Duodenal mucosa (tissue), 2 donors: ENCODE measurements around the gene MAP3K10.

Source experiments
- H3K27ac ChIP-seq: one replicate; pipeline ENCODE4 v1.7.0; 2013; ENCODE audit warnings: low read depth, low read length
- H3K27me3 ChIP-seq, 2 donors: one replicate each; pipeline ENCODE4 v1.7.0; 2013; ENCODE audit warnings: low read length in 2 of 2, control low read depth in 1 of 2; ENCODE audit not compliant: insufficient read depth in 2 of 2, control insufficient read depth in 1 of 2
- H3K36me3 ChIP-seq, 2 donors: one replicate each; pipeline ENCODE4 v1.7.0; 2013; ENCODE audit warnings: low read length in 2 of 2, control low read depth in 1 of 2; ENCODE audit not compliant: insufficient read depth in 2 of 2, control insufficient read depth in 1 of 2
- H3K4me1 ChIP-seq, 2 donors: one replicate each; pipeline ENCODE4 v1.7.0; 2013; ENCODE audit warnings: low read length in 2 of 2, control low read depth in 1 of 2; ENCODE audit not compliant: insufficient read depth in 2 of 2, control insufficient read depth in 1 of 2
- H3K4me3 ChIP-seq, 2 donors: one replicate each; pipeline ENCODE4 v1.7.0; 2013; ENCODE audit warnings: low read length in 2 of 2, low read depth in 1 of 2
- H3K9ac ChIP-seq, 2 donors: one replicate each; pipeline ENCODE4 v1.7.0; 2013; ENCODE audit warnings: low read length in 2 of 2, low read depth in 1 of 2
- H3K9me3 ChIP-seq, 2 donors: one replicate each; pipeline ENCODE4 v1.7.0; 2013; ENCODE audit warnings: low read length in 2 of 2, control low read depth in 1 of 2; ENCODE audit not compliant: control insufficient read depth in 1 of 2

MAP3K10 gene

DNA sequence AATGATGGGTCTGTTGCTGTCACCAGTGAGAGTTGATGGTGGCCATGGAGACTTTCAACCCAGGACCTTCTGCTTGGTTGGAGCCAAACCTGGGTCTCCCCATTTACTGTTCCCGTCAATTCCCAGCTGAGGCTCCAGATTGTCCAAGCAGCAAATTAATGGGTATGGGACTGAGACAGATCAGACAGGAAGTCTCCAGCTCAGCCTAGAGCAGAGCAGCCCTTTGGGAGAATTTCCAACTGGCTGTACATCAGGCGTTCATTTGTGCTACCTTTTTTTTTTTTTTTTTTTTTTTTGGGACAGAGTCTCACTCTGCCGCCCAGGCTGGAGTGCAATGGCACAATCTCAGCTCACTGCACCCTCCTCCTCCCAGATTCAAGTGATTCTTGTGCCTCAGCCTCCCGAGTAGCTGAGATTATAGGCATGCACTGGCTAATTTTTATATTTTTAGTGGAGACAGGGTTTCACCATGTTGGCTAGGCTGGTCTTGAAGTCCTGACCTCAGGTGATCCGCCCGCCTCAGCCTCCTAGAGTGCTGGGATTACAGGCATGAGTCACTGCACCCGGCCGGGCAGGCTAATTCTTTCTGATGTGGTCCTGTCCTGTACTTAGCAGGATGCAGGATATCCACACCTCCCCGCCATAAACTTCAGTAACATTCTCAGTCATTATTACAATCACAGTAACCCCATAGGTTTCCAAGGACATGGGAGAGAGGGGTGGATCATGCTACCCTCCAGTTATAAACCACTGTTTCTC lies 9.3 kb downstream of the MAP3K10 start:
- H3K4me1 ChIP-seq: no peaks in the 10 kb centered on the region
- no peak overlapping the region for H3K27ac ChIP-seq
- peaks cover 0 to 20% of the 10 kb centered on the region in 2 donors for H3K36me3 ChIP-seq
- H3K9ac ChIP-seq: no peak overlapping the region
- H3K9me3 ChIP-seq: no peaks in the 10 kb centered on the region
- H3K4me3 ChIP-seq: no peak overlapping the region
- H3K27me3 ChIP-seq: no peaks in the 10 kb centered on the region

- Histone ChIP-seq H3K27ac (no peak overlapping the region), H3K4me3 (no peak overlapping the region), H3K4me1 (no peaks in the 10 kb centered on the region), H3K9me3 (no peaks in the 10 kb centered on the region), H3K9ac (no peak overlapping the region), H3K27me3 (no peaks in the 10 kb centered on the region), H3K36me3 (peaks cover 0 to 23% of the 10 kb centered on the region in 2 donors)
These were observed 13.2 kb downstream of the MAP3K10 start for GRCh38 chr19:40204381-40204780.

- Histone ChIP-seq H3K4me1 (no peaks in the 10 kb centered on the region), H3K36me3 (peaks cover 4 to 26% of the 10 kb centered on the region in 2 donors), H3K27ac (no peak overlapping the region), H3K9ac (no peak overlapping the region), H3K27me3 (no peaks in the 10 kb centered on the region), H3K9me3 (no peaks in the 10 kb centered on the region), H3K4me3 (no peak overlapping the region)
These were observed 14.5 kb downstream of the MAP3K10 start for GRCh38 chr19:40205760-40206159.

DNA sequence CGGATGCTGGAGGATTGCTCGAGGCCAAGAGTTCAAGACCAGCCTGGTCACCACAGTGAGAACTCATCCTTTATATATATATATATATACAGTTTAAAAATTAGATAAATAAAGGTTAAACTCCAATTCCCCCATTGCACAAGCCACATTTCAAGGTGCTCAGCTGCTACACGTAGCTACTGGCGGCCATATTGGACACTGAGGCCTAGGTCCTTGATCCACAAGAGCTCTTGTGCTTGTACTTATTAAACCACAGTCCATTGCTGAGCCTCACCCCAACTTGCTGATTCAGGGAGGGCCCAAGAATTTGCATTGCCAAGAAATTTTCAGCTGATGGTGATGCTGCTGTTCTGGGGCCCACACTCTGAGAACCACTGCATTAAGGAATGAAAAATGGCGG lies 17.4 kb downstream of the MAP3K10 start:
- Histone ChIP-seq H3K36me3 (peaks cover 6 to 25% of the 10 kb centered on the region in 2 donors), H3K27me3 (no peaks in the 10 kb centered on the region), H3K9me3 (no peaks in the 10 kb centered on the region), H3K4me1 (no peaks in the 10 kb centered on the region), H3K9ac (no peak overlapping the region), H3K27ac (no peak overlapping the region), H3K4me3 (no peak overlapping the region)

GRCh38 chr19:40210889-40211288 lies 19.7 kb downstream of the MAP3K10 start:
- Histone ChIP-seq H3K36me3 (peaks cover 6 to 9% of the 10 kb centered on the region in 2 donors), H3K4me3 (no peak overlapping the region), H3K9ac (no peak overlapping the region)

GRCh38 chr19:40213251-40213829 lies 22.1 kb downstream of the MAP3K10 start:
- H3K27me3 ChIP-seq: peaks cover 21 to 22% of the 10 kb centered on the region in 2 donors
- no peak overlapping the region for H3K4me3 ChIP-seq

More at GRCh38 chr19:40210889-40211288, 19.7 kb downstream of the MAP3K10 start:
- H3K27me3 ChIP-seq: peaks cover 1% of the 10 kb centered on the region in 2 donors
- no peak overlapping the region for H3K27ac ChIP-seq
- no peaks in the 10 kb centered on the region for H3K4me1 ChIP-seq
- no peaks in the 10 kb centered on the region for H3K9me3 ChIP-seq

GRCh38 chr19:40213882-40214570 lies 22.8 kb downstream of the MAP3K10 start:
- Histone ChIP-seq H3K36me3 (peaks cover 6 to 9% of the 10 kb centered on the region in 2 donors), H3K27me3 (peaks cover 25% of the 10 kb centered on the region in 2 donors), H3K9me3 (no peaks in the 10 kb centered on the region)

More at GRCh38 chr19:40213251-40213829, 22.1 kb downstream of the MAP3K10 start:
- H3K9ac ChIP-seq: no peak overlapping the region
- H3K4me1 ChIP-seq: peaks cover 0 to 9% of the 10 kb centered on the region in 2 donors
- H3K9me3 ChIP-seq: no peaks in the 10 kb centered on the region
- no peak overlapping the region for H3K27ac ChIP-seq
- peaks cover 6 to 9% of the 10 kb centered on the region in 2 donors for H3K36me3 ChIP-seq

GRCh38 chr19:40214936-40215335 lies 23.7 kb downstream of the MAP3K10 start:
- H3K27ac ChIP-seq: no peak overlapping the region
- no peak overlapping the region for H3K4me3 ChIP-seq
- H3K9me3 ChIP-seq: no peaks in the 10 kb centered on the region
- peaks cover 6 to 9% of the 10 kb centered on the region in 2 donors for H3K36me3 ChIP-seq
- no peak overlapping the region for H3K9ac ChIP-seq
- peaks cover 25% of the 10 kb centered on the region in 2 donors for H3K27me3 ChIP-seq
- peaks cover 6 to 13% of the 10 kb centered on the region in 2 donors for H3K4me1 ChIP-seq

More at GRCh38 chr19:40213882-40214570, 22.8 kb downstream of the MAP3K10 start:
- Histone ChIP-seq H3K9ac (no peak overlapping the region), H3K4me3 (no peak overlapping the region), H3K4me1 (peaks cover 0 to 9% of the 10 kb centered on the region in 2 donors), H3K27ac (no peak overlapping the region)

DNA sequence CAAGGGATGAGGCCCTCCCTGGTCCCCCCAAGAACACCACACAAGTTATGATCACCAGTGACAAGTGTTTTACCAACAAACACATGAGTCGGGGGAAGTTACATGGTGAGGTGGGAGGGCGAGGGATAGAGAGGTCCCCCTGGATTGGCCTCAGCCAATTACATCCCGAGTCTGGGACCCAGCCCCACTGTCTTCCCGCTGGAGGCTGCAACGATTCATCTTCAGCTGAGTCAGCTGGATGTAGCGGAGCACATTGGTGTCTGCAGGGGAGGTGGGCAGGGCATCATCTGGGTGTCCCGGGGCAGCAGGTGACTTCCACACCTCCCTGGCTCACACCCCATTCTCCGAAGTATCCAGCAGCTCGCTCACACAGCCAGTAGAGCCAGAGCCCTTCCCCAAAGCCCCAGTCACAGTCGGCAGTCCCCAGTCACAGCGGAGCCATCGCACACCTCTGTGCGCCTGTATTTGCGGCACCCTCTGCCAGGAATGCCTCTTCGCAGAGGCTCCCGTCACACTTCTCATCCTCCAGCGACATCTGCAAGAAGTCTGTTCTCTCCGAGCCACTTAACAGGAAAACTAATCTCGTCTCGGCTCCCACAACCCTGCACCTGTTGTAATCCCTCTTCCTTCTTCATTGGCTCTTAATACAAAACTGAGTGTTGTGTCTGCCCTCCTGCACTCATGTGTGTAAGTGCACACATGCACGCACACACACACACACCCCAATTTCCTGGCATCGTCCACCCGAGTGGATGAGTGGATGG lies 25.0 kb downstream of the MAP3K10 start:
- Histone ChIP-seq H3K27me3 (peaks cover 25% of the 10 kb centered on the region in 2 donors), H3K9me3 (no peaks in the 10 kb centered on the region), H3K9ac (no peak overlapping the region)

More for the DNA sequence above, 25.0 kb downstream of the MAP3K10 start:
- Histone ChIP-seq H3K27ac (no peak overlapping the region), H3K36me3 (peaks cover 0 to 4% of the 10 kb centered on the region in 2 donors), H3K4me3 (peak overlapping the region; percentile 40 to 45), H3K4me1 (peaks cover 6 to 13% of the 10 kb centered on the region in 2 donors)
